Skin epidermis (tissue), 12 donors: ENCODE data around the gene ZNF768.
A peak's percentile ranks its signal among the peaks of the same experiment; 100 is the strongest.

Experiments
- H3K27ac ChIP-seq, 21 experiments: fragments of 200-600 bp; sonication (generic) in 11 of 21; one replicate each; pipeline ENCODE4 v1.5.0; 2020; ENCODE audit warnings: mild to moderate bottlenecking in 3 of 21, inconsistent platforms in 2 of 21, moderate library complexity in 2 of 21
- H3K4me3 ChIP-seq, 7 experiments: fragments of 200-600 bp; sonication (generic) in 2 of 7; one replicate each; pipeline ENCODE4 v1.5.0; 2020; ENCODE audit warnings: inconsistent platforms in 2 of 7, mild to moderate bottlenecking in 2 of 7, moderate library complexity in 1 of 7

ZNF768 gene

DNA sequence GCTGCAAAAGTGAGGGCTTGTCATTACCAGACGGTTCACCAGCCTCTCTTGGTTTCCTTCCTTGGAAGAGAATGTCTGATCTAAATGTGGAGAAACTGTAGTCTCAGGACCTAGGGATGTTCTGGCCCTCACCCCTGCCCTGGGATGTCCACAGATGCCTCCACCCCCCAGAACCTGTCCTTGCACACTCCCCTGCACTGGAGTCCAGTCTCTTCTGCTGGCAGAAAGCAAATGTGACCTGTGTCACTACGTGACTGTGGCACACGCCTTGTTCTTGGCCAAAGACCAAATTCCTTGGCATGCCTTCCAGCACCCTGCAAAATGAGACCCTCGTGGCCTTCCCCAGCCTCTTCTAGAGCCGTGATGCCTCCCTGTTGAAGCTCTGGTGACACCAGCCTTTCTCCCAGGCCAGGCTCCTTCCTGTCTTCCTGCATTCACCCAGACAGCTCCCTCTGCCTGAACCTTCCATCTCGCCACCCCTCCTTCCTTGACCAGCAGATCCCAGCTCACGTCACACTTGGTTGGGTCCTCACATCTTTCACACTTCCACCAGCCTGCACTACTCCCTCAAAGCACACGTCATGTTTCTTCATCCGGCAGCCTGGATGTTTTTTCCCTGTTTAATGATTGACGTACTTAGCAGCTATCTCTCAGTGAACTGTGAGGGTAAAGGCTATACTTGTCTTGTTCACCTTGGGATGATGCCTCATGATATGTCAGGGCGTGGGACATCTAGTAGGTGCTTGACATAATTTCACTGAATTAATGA lies 4.3 kb downstream of the ZNF768 start:
- Histone ChIP-seq H3K4me3 (no peak overlapping the region), H3K27ac (no peak overlapping the region)

DNA sequence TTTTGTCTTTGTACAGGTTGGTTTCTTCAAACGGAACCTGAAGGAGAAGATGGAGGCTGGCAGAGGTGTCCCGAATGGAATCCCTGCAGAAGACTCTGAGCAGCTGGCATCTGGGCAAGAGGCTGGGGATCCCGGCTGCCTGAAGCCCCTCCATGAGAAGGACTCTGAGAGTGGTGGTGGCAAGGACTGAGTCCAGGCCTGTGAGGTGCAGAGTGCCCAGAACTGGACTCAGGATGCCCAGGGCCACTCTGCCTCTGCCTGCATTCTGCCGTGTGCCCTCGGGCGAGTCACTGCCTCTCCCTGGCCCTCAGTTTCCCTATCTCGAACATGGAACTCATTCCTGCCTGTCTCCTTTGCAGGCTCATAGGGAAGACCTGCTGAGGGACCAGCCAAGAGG lies 4.9 kb downstream of the ZNF768 start:
- no peak overlapping the region for H3K27ac ChIP-seq
- no peak overlapping the region for H3K4me3 ChIP-seq

DNA sequence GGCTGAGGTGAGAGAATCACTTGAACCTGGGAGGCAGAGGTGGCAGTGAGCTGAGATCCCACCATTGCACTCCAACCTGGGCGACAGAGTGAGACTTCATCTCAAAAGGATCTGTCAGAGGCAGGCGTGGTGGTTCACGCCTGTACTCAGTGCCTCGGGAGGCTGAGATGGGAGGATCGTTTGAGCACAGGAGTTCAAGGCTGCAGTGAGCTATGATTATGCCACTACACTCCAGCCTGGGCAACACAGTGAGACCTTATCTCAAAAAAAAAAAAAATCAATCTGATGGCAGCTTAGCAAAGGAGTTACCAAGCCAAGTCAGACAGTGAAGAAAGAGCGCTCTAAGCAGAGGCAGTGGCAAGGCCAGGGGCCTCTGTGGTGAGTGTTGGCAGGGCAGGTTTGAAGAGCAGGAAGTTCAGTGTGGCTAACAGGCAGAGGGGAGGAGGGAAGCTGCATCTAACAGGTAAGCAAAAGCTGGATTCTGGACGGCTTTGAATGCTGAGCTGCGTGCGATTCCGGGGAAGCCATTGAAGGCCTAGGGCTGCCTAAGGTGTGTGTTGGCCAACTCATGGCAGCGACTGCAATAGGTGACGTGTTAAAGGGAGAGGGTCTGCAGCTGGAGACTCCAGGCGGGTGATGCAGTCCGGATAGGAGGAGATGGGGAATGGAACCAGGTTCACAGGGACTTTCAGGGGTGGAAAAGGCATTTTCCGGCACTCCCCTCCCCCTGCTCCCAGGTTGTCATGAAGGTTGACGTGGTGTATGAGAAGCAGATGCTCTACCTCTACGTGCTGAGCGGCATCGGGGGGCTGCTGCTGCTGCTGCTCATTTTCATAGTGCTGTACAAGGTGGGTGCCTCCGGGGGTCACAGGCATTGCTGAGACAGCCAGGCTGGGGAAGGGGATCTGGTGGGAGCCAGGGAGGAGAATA lies 7.0 kb downstream of the ZNF768 start:
- Histone ChIP-seq H3K27ac (no peak overlapping the region), H3K4me3 (no peak overlapping the region)

DNA sequence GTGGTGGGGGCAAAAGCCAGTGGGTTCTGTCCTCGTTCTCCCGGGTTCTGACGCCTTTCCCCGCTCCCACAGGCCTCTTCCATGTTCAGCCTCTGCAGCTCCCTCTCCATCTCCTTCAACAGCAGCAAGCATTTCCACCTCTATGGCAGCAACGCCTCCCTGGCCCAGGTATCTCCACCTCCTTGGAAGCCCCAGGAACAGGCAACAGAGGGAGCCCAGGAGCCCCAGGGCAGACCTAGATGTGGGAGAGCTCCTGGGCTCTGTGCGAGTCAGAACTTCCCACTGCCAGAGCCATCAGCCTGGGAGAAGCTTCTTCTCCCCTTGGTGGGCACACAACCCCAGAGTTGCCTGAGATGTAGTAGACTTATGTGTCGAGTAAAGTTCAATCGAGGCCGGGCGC lies 7.8 kb downstream of the ZNF768 start:
- Histone ChIP-seq H3K4me3 (no peak overlapping the region), H3K27ac (no peak overlapping the region)

DNA sequence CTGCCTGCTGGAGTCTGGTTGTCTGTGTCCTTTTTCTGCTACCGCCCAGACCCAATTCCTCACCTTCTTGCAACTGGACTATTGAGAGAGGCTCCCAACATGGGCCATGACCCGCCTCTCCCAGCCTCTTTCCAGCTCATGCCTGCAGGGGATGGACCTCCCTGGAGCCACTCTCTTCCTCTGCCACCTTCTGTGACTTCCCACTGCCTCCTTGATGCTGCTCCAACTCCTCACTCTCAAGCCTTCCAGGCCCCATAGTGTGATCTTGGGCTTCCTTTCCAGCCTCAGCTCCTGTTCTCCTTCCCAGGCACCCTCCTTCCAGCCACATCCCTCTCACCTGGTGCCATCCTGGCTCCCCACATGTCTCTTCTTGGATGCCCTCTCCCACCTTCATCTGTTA lies 11.1 kb downstream of the ZNF768 start:
- H3K27ac ChIP-seq = no peak overlapping the region
- H3K4me3 ChIP-seq = no peak overlapping the region

DNA sequence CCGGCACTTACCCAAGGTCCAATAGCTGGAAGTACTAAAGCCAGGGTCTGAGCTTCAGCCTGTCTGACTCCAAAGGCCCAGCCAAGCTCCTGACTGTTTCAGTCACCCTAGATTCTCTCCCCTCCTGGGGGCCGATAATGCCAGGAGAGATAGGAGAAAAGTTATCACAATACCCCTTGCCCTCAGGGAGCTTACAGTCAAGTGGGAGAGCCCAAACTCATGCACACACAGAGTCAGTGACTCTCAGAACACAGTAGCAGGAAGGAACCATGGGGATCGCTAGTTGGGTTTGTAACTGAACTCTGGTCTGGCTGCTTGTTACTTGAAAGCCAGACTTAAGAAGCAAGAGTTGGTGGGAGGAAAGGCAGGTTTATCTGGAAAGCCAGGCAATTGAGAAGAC lies 14.9 kb downstream of the ZNF768 start:
- Histone ChIP-seq H3K27ac (no peak overlapping the region), H3K4me3 (no peak overlapping the region)

DNA sequence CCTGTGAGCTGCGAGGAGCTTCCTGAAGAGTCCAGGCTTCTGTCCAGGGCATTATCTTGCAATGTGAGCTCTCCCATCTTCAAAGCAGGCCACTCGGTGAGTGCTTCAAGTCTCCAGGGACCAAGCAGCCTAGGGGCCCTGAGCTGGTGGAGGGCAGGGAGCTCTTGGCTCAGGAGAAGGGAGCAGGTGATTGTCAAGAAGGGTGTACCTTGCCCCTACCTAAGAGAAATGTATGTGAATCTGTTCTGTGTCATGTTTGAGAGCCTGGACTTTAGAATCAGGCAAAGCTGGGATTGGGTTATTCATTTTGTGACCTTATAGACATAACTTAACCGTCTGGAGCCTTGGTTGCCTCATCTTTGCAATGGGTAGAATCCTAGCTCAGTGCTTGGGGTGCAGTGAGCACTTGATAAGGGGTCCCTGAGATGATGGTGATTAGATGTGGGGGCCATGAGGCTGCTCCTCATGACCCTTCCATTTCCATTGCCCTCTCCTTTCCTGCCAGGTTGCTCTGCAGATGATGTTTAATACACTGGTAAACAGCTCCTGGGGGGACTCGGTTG lies 15.9 kb downstream of the ZNF768 start:
- Histone ChIP-seq H3K27ac (no peak overlapping the region), H3K4me3 (no peak overlapping the region)

DNA sequence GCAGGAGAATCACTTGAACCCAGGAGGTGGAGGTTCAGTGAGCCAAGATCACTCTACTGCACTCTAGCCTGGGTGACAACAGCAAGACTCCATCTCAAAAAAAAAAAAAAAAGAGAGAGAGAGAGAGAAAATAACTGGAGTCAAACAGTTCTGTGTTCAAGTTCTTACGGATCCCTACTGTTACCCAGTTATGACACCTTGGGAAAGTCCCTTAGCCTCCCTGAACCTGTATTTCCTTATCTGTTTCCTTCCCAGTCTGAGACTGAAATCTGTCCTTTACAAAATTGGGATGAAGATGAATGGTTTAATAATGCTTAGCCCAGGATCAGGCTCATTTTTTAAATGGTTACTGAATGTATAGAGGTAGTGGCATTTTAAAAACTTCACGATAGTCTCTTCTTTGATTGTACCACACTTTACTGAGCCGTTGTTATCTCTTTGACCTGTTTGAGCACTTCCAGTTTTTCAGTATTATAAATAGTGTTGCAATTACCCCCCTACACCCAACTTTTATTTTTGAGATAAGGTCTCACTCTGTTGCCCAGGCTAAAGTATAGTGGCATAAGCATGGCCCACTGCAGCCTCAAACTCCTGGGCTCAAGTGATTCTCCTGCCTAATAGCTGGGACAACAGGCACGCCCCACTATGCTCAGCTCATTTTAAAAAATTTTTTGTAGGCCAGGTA lies 17.1 kb downstream of the ZNF768 start:
- H3K4me3 ChIP-seq = no peak overlapping the region
- H3K27ac ChIP-seq = no peak overlapping the region

DNA sequence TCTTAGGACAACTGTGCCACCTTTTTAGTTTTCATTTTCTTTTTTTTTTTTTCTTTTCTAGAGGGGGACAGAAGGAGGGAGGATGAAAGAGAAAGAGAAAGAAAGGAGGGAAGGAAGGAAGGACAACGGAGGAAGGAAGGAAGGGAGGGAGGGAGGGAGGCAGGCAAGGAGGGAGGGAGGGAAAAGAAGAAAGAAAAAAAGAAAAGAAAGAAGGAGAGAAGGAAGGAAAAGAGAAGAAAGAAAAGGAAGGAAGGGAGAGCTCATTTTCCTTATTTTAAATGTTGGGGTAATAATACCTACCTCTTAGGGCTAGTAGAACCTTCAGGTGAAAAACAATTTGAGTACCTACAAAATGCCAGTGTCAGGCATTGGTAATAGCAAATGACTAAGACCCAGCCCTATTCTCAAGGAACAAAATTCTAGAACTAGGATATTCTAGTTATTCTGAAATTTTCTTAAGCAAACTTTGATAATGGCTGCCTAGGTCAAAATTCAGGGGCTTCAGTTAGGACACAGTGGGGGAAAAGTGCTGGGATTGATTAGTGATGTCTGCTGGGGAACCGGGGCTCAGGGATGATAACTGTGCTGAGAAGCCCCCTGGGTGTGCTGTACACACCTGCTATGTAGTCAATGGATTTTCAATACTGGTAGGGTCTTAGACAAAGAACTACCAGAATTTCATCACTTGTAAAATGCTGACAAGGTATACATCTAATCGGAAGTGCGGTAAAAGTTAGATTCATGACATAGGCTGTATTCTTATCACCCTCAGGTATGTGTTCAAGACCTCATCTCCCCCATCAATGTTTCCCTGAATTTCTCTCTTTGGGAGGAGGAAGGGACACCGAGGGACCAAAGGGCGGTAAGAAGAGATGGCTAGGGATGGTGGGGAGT lies 22.7 kb downstream of the ZNF768 start:
- H3K4me3 ChIP-seq = no peak overlapping the region
- no peak overlapping the region for H3K27ac ChIP-seq

DNA sequence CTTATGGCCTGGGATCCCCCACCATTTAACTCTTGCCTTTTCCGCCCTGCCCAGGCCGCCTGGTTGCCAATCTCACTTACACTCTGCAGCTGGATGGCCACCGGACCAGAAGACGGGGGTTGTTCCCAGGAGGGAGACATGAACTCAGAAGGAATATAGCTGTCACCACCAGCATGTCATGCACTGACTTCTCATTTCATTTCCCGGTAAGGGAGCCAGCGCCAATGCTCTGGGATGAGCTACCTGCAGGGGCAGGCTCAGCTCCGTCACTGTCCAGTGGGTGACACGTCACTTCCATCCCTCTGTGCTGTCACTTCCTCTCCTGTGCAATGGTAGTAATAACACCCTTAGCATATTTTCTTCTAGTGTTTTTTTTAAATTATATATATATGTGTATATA lies 27.1 kb downstream of the ZNF768 start:
- no peak overlapping the region for H3K4me3 ChIP-seq

DNA sequence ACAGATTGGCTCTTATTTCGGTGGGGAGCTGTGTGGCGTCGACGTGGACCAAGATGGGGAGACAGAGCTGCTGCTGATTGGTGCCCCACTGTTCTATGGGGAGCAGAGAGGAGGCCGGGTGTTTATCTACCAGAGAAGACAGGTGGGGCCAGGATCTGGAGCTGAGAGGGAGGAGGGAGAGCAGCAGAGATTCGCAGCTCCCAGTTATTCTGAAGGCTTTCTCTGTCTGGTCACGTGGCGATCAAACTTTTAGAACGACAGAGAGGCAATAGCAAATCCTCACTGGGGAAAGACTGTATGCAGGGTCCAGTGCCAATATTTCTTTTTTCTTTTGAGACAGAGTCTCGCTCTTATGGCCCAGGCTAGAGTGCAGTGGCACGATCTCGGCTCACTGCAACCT lies 31.7 kb downstream of the ZNF768 start:
- Histone ChIP-seq H3K27ac (no peak overlapping the region), H3K4me3 (no peak overlapping the region)

More for the DNA sequence above, 27.1 kb downstream of the ZNF768 start:
- no peak overlapping the region for H3K27ac ChIP-seq

DNA sequence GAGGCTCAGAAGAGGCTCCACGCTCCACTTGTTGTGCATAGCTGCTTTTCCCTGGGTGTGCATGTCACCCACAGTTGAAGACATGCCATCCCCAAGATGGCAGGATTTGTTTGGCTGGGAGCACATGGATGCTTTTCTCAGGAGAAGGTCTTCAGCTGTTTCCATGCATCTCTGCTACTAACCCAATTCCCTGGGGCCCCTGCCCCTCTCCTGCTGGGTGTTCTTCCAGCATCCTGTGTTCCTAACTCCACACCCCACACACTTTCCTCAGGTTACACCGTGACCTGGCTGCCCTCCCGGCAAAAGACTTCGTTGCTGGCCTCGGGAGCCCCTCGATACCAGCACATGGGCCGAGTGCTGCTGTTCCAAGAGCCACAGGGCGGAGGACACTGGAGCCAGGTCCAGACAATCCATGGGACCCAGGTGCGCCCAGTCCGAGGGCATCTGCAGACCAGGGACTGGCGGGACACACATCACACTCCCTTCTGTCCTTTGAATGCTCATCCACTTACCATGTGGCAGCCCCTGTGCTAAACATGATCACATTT lies 32.4 kb downstream of the ZNF768 start:
- H3K4me3 ChIP-seq = no peak overlapping the region
- no peak overlapping the region for H3K27ac ChIP-seq

DNA sequence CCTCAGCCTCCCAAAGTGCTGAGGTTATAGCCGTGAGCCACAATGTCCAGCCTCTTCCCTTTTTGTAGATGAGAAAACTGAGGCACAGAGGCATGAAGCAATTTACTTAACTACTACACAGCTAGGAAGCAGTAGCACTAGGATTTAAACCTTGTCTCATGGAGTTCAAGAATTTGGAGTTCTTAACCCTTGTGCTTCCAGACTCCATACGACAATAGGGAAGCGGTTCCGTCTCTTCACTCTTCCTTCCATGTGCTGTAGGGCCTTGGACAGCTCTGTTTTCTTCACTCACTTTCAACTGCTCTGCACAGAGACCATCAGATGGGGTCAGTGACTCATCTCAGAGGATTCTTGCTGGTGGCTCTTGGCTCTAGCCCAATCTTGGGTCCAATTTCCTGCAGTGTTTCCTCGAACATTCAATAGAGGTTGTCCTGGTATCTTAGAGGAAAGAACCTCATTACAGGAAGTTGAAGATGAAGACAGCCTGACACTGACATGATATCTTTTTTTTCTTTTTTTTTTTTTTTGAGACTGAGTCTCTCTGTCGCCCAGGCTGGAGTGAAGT lies 34.5 kb downstream of the ZNF768 start:
- Histone ChIP-seq H3K27ac (peak overlapping the region in 1 of 21 experiments; percentile 34), H3K4me3 (no peak overlapping the region)

DNA sequence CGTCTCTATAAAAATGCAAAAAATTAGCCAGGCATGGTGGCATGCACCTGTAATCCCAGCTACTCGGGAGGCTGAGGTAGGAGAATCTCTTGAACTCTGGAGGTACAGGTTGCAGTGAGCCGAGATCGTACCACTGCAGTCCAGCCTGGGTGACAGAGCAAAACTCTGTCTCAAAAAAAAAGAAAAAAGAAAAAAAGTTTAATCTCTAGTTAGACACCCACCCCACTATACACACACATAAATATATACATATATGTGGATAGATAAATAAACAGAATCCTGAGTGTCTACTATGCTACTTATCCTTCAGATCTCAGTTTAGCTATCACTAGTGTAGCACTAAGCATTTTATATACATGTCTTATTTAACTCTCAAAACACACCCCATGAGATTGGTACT lies 35.1 kb downstream of the ZNF768 start:
- no peak overlapping the region for H3K4me3 ChIP-seq
- H3K27ac ChIP-seq = peak overlapping the region in 1 of 21 experiments; percentile 34

DNA sequence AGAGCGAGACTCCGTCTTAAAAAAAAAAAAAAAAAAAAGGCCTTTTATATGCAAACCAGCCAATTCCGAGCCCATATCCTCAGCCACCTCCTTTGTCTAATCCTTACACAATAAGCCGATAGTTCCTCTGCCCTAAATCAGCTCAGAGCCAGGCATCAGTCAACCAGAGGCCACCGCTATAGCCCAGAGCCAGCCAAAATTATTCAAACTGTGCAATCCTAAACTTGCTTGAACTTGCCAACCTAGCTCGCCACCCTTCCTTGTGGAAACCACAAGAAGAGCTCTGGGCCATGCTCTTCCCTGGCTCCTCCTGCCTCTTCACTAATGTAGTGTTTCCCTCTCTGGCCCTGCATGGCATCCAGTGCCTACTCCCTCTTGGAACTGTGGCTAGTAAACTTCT lies 36.2 kb downstream of the ZNF768 start:
- Histone ChIP-seq H3K4me3 (no peak overlapping the region), H3K27ac (no peak overlapping the region)

DNA sequence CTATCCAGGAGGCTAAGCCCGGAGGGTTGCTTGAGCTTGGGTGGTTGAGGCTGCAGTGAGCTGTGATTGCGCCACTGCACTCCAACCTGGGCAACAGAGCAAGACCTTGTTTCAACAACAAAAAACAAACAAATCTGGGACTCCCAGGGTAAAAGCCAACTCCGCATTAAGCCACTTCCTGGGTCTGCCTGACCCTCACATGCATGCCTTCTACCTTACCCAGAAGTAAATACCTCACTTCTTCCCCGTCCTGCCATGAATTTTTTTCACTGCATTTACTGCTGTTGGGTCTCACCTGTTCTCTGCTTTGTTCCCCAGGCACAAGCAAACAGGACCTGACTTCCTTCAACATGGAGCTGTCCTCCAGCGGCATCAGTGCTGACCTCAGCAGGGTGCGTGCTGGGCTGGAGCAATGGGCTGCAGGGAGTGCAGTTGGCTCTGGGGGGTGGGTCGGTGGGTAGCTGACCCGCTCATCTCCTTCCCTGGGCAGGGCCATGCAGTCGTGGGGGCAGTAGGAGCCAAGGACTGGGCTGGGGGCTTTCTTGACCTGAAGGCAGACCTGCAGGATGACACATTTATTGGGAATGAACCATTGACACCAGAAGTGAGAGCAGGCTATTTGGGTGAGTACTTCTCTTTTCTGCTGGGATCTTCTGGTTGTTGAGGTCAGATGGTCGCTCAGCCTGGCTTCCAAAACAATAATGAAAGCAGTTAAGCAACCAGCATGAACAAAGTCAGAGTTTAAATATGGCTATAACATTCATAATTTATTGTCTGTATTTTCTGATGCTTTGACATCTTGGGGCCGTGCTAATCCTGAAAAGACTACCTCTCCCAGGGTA lies 37.4 kb downstream of the ZNF768 start:
- H3K27ac ChIP-seq = no peak overlapping the region

DNA sequence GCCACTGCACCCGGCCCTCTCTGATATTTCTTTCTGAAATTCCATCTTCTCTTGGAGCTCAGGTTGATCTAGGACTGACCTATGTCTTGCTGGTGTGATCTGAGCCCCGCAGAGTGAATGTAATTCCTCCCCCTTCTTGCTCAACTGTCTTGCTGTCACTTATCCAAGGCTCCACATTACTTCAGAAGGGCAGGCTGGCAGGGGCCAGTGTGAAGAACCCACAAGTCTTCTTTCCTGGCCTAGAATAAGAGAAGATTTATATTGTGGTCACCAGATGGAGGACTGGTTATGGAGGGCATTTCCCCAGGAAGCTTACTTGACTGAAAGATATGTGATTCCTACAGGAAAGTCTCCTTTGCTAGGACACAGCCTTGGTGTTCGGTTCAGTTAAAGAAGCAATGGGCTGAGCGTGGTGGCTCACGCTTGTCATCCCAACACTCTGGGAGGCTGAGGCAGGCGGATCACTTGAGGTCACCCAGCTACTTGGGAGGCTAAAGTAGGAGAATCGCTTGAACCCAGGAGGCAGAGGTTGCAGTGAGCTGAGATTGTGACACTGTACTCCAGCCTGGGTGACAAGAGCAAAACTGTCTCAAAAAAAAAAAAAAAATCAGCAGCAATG lies 40.4 kb downstream of the ZNF768 start:
- H3K27ac ChIP-seq = no peak overlapping the region
- no peak overlapping the region for H3K4me3 ChIP-seq

More for the DNA sequence above, 37.4 kb downstream of the ZNF768 start:
- H3K4me3 ChIP-seq = no peak overlapping the region
